ENCODE data around the gene PVALEF.

- TF ChIP-seq, protein P1, sequence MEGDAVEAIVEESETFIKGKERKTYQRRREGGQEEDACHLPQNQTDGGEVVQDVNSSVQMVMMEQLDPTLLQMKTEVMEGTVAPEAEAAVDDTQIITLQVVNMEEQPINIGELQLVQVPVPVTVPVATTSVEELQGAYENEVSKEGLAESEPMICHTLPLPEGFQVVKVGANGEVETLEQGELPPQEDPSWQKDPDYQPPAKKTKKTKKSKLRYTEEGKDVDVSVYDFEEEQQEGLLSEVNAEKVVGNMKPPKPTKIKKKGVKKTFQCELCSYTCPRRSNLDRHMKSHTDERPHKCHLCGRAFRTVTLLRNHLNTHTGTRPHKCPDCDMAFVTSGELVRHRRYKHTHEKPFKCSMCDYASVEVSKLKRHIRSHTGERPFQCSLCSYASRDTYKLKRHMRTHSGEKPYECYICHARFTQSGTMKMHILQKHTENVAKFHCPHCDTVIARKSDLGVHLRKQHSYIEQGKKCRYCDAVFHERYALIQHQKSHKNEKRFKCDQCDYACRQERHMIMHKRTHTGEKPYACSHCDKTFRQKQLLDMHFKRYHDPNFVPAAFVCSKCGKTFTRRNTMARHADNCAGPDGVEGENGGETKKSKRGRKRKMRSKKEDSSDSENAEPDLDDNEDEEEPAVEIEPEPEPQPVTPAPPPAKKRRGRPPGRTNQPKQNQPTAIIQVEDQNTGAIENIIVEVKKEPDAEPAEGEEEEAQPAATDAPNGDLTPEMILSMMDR (IDR thresholded peaks at IDR 0.05): no peak
- TF ChIP-seq EP300 (IDR thresholded peaks at IDR 0.05) (no peak), POLR2AphosphoS5 (IDR thresholded peaks at IDR 0.05) (no peak)
These were observed 34.9 kb downstream of the PVALEF start for GRCh38 chr17:81200201-81200600.

Data from esophagus muscularis mucosa (tissue), 4 donors.